ENCODE results near the gene LIMA1. TPM values are rescaled to one million over a fixed set of nuclear protein-coding genes. Genes with fewer than 3 reads are reported as not detected.
"Not testable (repeated sequence)": the region's sequence is repeated elsewhere in the genome, so short reads cannot be mapped to it uniquely, and the experiment has no call there.

The LIMA1 gene
- total RNA-seq, 1 donor from 2014 or later, result 115 TPM

DNA sequence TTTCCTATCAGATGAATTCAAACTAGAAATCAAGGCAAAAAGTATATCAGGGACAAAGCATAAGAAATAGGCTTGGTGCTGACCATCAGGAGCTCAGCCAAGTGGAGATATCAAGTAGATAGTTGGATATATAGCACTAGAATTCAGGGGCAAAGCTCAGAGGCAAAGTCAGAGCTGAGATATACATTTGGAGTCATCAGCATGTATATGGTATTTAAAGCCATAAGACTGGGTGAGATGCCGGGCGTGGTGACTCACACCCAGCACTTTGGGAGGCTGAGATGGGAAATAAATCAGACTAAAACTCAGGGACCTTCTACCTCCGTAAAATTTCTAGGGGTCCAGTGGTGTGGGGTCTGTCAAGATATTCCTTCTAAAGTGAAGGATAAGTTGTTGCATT lies 38.9 kb upstream of the LIMA1 start:
- DNase-seq (ENCODE audit: low spot score in 2 of 2, unreplicated experiment in 2 of 2), result no peak
- Mint-ChIP-seq H3K27ac (no peak overlapping the region), H3K4me1 (peaks cover 2% of the 10 kb centered on the region), H3K27me3 (ENCODE audit: low read depth) (no peaks in the 10 kb centered on the region), H3K9me3 (no peaks in the 10 kb centered on the region), H3K36me3 (peaks cover 3% of the 10 kb centered on the region), H3K4me3 (no peak overlapping the region)
- TF ChIP-seq, protein P1, sequence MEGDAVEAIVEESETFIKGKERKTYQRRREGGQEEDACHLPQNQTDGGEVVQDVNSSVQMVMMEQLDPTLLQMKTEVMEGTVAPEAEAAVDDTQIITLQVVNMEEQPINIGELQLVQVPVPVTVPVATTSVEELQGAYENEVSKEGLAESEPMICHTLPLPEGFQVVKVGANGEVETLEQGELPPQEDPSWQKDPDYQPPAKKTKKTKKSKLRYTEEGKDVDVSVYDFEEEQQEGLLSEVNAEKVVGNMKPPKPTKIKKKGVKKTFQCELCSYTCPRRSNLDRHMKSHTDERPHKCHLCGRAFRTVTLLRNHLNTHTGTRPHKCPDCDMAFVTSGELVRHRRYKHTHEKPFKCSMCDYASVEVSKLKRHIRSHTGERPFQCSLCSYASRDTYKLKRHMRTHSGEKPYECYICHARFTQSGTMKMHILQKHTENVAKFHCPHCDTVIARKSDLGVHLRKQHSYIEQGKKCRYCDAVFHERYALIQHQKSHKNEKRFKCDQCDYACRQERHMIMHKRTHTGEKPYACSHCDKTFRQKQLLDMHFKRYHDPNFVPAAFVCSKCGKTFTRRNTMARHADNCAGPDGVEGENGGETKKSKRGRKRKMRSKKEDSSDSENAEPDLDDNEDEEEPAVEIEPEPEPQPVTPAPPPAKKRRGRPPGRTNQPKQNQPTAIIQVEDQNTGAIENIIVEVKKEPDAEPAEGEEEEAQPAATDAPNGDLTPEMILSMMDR (IDR thresholded peaks at IDR 0.05; ENCODE audit: unreplicated experiment), result no peak

DNA sequence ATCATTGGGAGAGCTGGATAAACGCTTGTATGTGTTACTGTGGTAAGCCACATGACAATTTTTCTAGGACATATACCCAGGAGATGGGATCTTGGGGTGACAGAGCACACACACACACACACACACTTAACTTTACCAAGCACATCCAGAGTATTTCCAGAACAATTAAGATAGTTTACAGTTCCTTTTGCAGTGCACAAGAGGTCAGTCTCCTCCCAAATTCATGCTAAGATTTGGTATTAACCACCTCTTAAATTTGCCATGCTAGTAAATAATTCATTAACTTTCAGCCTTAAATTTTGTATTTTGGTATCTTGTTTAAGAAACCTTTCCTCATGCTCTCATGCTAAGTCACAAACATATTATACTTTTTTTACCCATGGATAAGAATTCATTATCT lies 33.9 kb upstream of the LIMA1 start:
- Mint-ChIP-seq H3K36me3 (no peaks in the 10 kb centered on the region), H3K9me3 (no peaks in the 10 kb centered on the region), H3K4me3 (no peak overlapping the region), H3K4me1 (no peaks in the 10 kb centered on the region), H3K27ac (no peak overlapping the region), H3K27me3 (ENCODE audit: low read depth) (no peaks in the 10 kb centered on the region)
- no peak for DNase-seq (ENCODE audit: low spot score in 2 of 2, unreplicated experiment in 2 of 2)
- TF ChIP-seq, protein P1 (IDR thresholded peaks at IDR 0.05; ENCODE audit: unreplicated experiment), result no peak

DNA sequence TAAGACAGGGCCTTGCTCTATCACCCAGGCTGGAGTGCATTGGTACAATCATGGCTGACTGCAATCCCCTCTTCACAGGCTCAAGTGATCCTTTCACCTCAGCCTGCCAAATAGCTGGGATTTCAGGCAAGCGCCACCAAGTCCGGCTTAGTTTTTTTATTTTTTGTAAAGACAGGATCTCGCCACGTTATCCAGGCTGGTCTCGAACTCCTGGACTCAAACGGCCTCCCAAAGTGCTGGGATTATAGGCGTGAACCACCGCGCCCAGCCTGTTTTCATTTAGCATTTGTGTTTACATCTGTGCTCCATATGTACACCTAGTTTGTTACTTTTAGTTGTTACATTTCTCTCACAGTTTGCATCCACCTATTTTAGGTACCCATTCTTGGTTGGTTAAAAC lies 32.5 kb upstream of the LIMA1 start:
- Mint-ChIP-seq H3K27ac (no peak overlapping the region), H3K9me3 (no peaks in the 10 kb centered on the region), H3K4me3 (no peak overlapping the region), H3K36me3 (peaks cover 3% of the 10 kb centered on the region), H3K27me3 (ENCODE audit: low read depth) (no peaks in the 10 kb centered on the region), H3K4me1 (no peaks in the 10 kb centered on the region)
- TF ChIP-seq, protein P1 (IDR thresholded peaks at IDR 0.05; ENCODE audit: unreplicated experiment), result no peak
- DNase-seq (ENCODE audit: low spot score in 2 of 2, unreplicated experiment in 2 of 2), result no peak

DNA sequence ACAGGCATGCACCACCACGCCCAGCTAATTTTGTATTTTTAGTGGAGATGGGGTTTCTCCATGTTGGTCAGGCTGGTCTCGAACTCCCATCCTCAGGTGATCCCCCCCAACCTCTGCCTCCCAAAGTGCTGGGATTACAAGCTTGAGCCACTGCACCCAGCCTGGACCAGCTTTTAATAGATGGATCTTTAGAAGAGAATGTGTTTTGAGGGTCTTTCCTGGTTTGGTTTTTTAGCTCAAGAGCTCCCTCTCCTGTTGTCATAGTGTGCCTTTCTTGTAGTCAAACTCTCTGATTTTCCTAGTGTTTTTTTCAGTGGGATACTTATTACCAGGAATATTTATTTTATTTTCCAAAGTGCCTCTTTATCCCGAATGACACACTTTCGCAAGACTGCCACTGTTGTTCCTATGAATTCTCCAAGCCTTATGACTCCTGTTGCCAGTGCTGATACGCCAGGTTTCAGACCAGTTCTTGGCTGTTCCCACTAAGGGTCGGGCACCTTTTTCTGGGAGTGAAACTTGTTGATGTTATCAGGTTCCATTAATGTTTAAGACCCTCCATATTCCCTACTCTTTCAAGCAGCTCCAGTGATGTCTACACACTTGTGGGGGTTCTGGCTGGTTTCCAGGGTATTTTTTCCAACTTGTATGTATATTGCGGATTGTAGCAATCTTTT lies 31.5 kb upstream of the LIMA1 start:
- TF ChIP-seq, protein P1 (IDR thresholded peaks at IDR 0.05; ENCODE audit: unreplicated experiment), result peak; percentile 66
- no peak for DNase-seq (ENCODE audit: low spot score in 2 of 2, unreplicated experiment in 2 of 2)
- Mint-ChIP-seq H3K27me3 (ENCODE audit: low read depth) (no peaks in the 10 kb centered on the region), H3K36me3 (peaks cover 3% of the 10 kb centered on the region), H3K9me3 (no peaks in the 10 kb centered on the region), H3K4me1 (no peaks in the 10 kb centered on the region), H3K4me3 (no peak overlapping the region), H3K27ac (peak overlapping the region; percentile 56)

DNA sequence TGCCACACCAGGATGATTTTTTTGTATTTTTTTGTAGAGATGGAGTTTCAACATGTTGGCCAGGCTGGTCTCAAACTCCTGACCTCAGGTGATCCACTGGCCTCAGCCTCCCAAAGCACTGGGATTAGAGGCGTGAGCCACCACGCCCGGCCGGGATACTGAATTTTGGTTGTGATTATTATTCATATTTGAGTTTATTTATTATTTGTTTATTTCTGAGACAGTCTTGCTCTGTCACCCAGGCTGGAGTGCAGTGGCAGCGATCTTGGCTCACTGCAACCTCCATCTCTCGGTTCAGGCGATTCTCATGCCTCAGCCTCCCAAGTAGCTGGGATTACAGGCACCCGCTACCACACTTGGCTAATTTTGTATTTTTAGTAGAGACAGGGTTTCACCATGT lies 30.7 kb upstream of the LIMA1 start:
- not testable (repeated sequence) for H3K4me3 Mint-ChIP-seq; H3K4me1 Mint-ChIP-seq; H3K9me3 Mint-ChIP-seq; H3K27me3 Mint-ChIP-seq (ENCODE audit: low read depth); H3K27ac Mint-ChIP-seq; H3K36me3 Mint-ChIP-seq; DNase-seq (ENCODE audit: low spot score in 2 of 2, unreplicated experiment in 2 of 2)

DNA sequence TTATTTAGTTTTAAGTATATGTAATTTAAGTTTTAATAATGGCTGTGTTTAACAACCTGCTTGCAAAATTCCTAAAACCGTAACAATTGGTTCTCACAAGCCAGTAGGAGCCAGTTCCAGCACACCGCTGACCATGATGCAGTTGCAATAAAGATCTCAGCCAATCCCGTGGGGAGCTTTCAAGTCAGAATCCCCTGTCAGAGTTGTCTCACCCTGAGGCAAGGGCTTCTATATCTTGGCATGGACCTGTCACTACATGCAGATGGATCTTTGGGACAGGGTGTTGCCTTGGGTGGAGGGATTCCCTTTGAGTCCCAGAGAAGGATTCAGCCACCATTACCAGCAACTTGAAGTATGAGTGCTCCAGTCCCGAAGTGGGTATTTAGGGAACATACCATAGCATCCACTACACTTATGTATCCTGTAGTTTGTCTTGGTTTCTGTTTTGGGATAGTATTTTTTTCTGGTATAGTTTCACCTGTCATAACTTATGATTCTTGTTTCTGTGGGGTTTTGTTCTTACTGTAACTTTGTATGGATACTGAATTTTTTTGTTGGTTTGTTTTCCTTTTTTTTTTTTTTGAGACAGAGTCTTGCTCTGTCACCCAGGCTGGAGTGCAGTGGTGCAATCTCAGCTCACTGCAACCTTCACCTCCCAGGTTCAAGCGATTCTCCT lies 30.1 kb upstream of the LIMA1 start:
- Mint-ChIP-seq H3K4me1 (no peaks in the 10 kb centered on the region), H3K9me3 (no peaks in the 10 kb centered on the region), H3K36me3 (peaks cover 3% of the 10 kb centered on the region), H3K27ac (no peak overlapping the region), H3K4me3 (no peak overlapping the region), H3K27me3 (ENCODE audit: low read depth) (no peaks in the 10 kb centered on the region)
- DNase-seq (ENCODE audit: low spot score in 2 of 2, unreplicated experiment in 2 of 2), result no peak
- TF ChIP-seq, protein P1 (IDR thresholded peaks at IDR 0.05; ENCODE audit: unreplicated experiment), result no peak

DNA sequence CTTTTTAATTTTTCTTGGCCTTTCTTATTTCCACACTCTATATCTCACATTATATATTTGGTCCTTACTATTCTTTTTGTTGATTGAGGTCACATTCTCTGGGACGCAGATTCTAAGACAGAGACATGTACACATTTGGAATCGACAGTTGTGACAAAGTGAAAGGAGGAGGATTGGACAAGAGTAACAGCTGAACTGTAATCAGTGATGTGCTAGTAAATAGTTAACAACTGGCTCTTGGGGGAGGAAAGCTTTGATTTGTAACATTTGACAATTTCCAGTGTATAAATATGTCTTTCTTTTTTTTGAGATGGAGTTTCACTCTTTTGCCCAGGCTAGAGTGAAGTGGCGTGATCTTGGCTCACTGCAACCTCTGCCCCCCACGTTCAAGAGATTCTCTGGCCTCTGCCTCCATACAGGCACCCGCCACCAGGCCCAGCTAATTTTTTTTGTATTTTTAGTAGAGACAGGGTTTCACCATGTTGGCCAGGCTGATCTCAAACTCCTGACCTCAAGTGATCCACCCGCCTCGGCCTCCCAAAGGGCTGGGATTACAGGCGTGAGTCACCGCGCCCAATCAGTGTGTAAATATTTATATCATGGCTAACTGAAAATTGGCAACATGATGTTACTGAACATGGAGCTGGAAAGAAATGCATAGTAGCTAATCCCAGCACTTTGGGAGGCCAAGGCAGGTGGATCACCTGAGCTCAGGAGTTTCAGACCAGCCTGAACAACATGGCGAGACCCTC lies 28.7 kb upstream of the LIMA1 start:
- not testable (repeated sequence) for H3K4me1 Mint-ChIP-seq; H3K27ac Mint-ChIP-seq; H3K36me3 Mint-ChIP-seq; DNase-seq (ENCODE audit: low spot score in 2 of 2, unreplicated experiment in 2 of 2); H3K4me3 Mint-ChIP-seq; H3K9me3 Mint-ChIP-seq; H3K27me3 Mint-ChIP-seq (ENCODE audit: low read depth)

All from mesothelial cell of epicardium (in vitro differentiated cells).